HepG2 (cell line): ENCODE measurements around the gene UAP1L1. TPM values are rescaled to one million over a fixed set of nuclear protein-coding genes. Genes with fewer than 3 reads are reported as not detected.
A peak's percentile ranks its signal among the peaks of the same experiment; 100 is the strongest.

ENCODE experiments used
- ATM ChIP-seq: fragments of 450-650 bp; IDR thresholded peaks from 2 replicates; pipeline ENCODE4 v1.7.1; 2017; ENCODE audit warnings: mild to moderate bottlenecking, borderline replicate concordance
- CBX1 ChIP-seq: IDR thresholded peaks from one replicate; pipeline ENCODE4 v1.6.1; 2016; ENCODE audit warnings: antibody characterized with exemption, low read depth
- CEBPZ ChIP-seq: IDR thresholded peaks from 2 replicates; pipeline ENCODE4 v1.6.1; 2012; ENCODE audit warnings: low read length, improper control_type of control experiment
- GZF1 ChIP-seq: sonication (generic); formaldehyde crosslinking; IDR thresholded peaks from 2 replicates; pipeline ENCODE4 v1.5.1; 2020; ENCODE audit warnings: mild to moderate bottlenecking, missing genetic modification reagents
- HES4 ChIP-seq: sonication (generic); formaldehyde crosslinking; IDR thresholded peaks from 2 replicates; pipeline ENCODE4 v1.9.0; 2021; ENCODE audit warnings: mild to moderate bottlenecking, missing genetic modification reagents, borderline replicate concordance
- HMGXB4 ChIP-seq, 2 experiments: sonication (generic) in 1 of 2; formaldehyde crosslinking in 1 of 2; IDR thresholded peaks; 2 replicates each; pipeline versions ENCODE4 v1.4.0 to v1.6.1; 2018 to 2020; ENCODE audit warnings: missing genetic modification reagents in 2 of 2, borderline replicate concordance in 1 of 2, low read depth in 1 of 2, mild to moderate bottlenecking in 1 of 2, missing biosample characterization in 1 of 2
- KLF13 ChIP-seq: sonication (generic); formaldehyde crosslinking; IDR thresholded peaks from 2 replicates; pipeline ENCODE4 v1.4.0; 2020; ENCODE audit warnings: mild to moderate bottlenecking, missing genetic modification reagents
- MTF1 ChIP-seq: sonication (generic); formaldehyde crosslinking; IDR thresholded peaks from 2 replicates; pipeline ENCODE4 v1.5.0; 2020; ENCODE audit warnings: missing genetic modification reagents
- NR2F1 ChIP-seq, 2 experiments: fragments of 450-650 bp in 1 of 2; formaldehyde crosslinking in 1 of 2; IDR thresholded peaks; 2 replicates each; pipeline versions ENCODE4 v1.5.0 to v1.6.1; 2016 to 2020; ENCODE audit warnings: mild to moderate bottlenecking in 1 of 2, missing compliant biosample characterization in 1 of 2, missing genetic modification reagents in 1 of 2, moderate library complexity in 1 of 2
- THAP9 ChIP-seq: sonication (generic); formaldehyde crosslinking; IDR thresholded peaks from 2 replicates; pipeline ENCODE4; 2020; ENCODE audit warnings: missing genetic modification reagents, mild to moderate bottlenecking, borderline replicate concordance
- TOPORS ChIP-seq: sonication (generic); formaldehyde crosslinking; IDR thresholded peaks from 2 replicates; pipeline ENCODE4 v1.8.0; 2023; ENCODE audit warnings: mild to moderate bottlenecking, missing genetic modification reagents
- TRIM22 ChIP-seq: fragments of 450-650 bp; IDR thresholded peaks from 2 replicates; pipeline ENCODE4 v1.6.1; 2017
- ZNF264 ChIP-seq: sonication (generic); formaldehyde crosslinking; IDR thresholded peaks from 2 replicates; pipeline ENCODE4 v1.4.0; 2020; ENCODE audit warnings: missing genetic modification reagents
- ZNF530 ChIP-seq: sonication (generic); formaldehyde crosslinking; IDR thresholded peaks from 2 replicates; pipeline ENCODE4 v1.5.0; 2020; ENCODE audit warnings: low read depth, mild to moderate bottlenecking, missing genetic modification reagents
- ZNF574 ChIP-seq: sonication (generic); formaldehyde crosslinking; IDR thresholded peaks from 2 replicates; pipeline ENCODE4 v1.4.0; 2020; ENCODE audit warnings: missing genetic modification reagents
- ZNF792 ChIP-seq: IDR thresholded peaks from 2 replicates; pipeline ENCODE4 v1.6.1; 2016
- polyA plus RNA-seq, 8 experiments: library from polyadenylated mRNA; depleted of rRNA in 3 of 8; stranded (reverse) in 7 of 8; unstranded in 1 of 8; fragments of >200 nt; fragmentation: Illumina TruSeq in 4 of 8; extraction: Trizol in 4 of 8; gene quantifications; 2 replicates each; pipeline versions ENCODE4 v1.2.1 to v1.2.3, GENCODE V29; 2011 to 2016; ENCODE audit warnings: low read depth in 4 of 8, missing spikeins in 1 of 8, mixed read lengths in 1 of 8; ENCODE audit not compliant: insufficient read depth in 1 of 8
- total RNA-seq, 5 experiments: library from RNA; depleted of rRNA; stranded (reverse); fragments of >200 nt; fragmentation: Illumina TruSeq; extraction: Trizol; gene quantifications; 2 replicates each; pipeline ENCODE4 v1.2.3, GENCODE V29; 2016; ENCODE audit warnings: low read depth in 1 of 5

UAP1L1 gene
- total and polyA plus RNA-seq, 2 of the 13 experiments (the other 11 are each of a cell fraction or from before 2014, with no cell fraction given), result 5.4 to 6.4 TPM

- TF ChIP-seq ZNF574 (CRISPR knock-in tag) (peak; percentile 54; the same call in 1 of the 2 replicates), HES4 (CRISPR knock-in tag) (no peak), TOPORS (CRISPR knock-in tag) (no peak), CBX1 (no peak), KLF13 (CRISPR knock-in tag) (no peak), MTF1 (CRISPR knock-in tag) (no peak), GZF1 (CRISPR knock-in tag) (no peak), ATM (no peak), HMGXB4 (CRISPR knock-in tag; IDR thresholded peaks at IDR 0.05; ENCODE audit: borderline replicate concordance in 1 of 2, low read depth in 1 of 2) (peak; percentile 51 to 53; a peak in 3 of 4 replicates), THAP9 (no peak), ZNF792 (CRISPR knock-in tag) (peak; percentile 43; the same call in 1 of the 2 replicates), TRIM22 (no peak), ZNF530 (no peak), NR2F1 (CRISPR knock-in tag; IDR thresholded peaks at IDR 0.05) (peak; percentile 52 to 72; a peak in 2 of 4 replicates), CEBPZ (no peak), ZNF264 (CRISPR knock-in tag) (no peak)
These were observed 48.0 kb upstream of the UAP1L1 start (continued) for GRCh38 chr9:137029058-137029936.
